Fibroblast of skin of back (primary cell): ENCODE results near the gene MYH9.
"Not testable (repeated sequence)": the region's sequence is repeated elsewhere in the genome, so short reads cannot be mapped to it uniquely, and the experiment has no call there.

ENCODE experiments used
- DNase-seq: peaks from one replicate; pipeline ENCODE4 v3.0.0-alpha.2; 2013

MYH9 gene

GRCh38 chr22:36289948-36290371, 97.8 kb downstream of the MYH9 start:
- not testable (repeated sequence) for DNase-seq

- DNase-seq: no peak
These were observed 98.3 kb downstream of the MYH9 start for GRCh38 chr22:36289406-36289870.

GRCh38 chr22:36288571-36289405, 99.0 kb downstream of the MYH9 start:
- no peak for DNase-seq

- no peak for DNase-seq
These were observed 99.8 kb downstream of the MYH9 start for GRCh38 chr22:36287881-36288515.

GRCh38 chr22:36286096-36286957, 101.4 kb downstream of the MYH9 start:
- DNase-seq: peak; percentile 67

- no peak for DNase-seq
These were observed 102.2 kb downstream of the MYH9 start for GRCh38 chr22:36285545-36285944.

GRCh38 chr22:36285017-36285416, 102.8 kb downstream of the MYH9 start:
- no peak for DNase-seq

- no peak for DNase-seq
These were observed 103.6 kb downstream of the MYH9 start for GRCh38 chr22:36284171-36284571.

GRCh38 chr22:36282328-36282831, 105.4 kb downstream of the MYH9 start:
- DNase-seq: no peak

GRCh38 chr22:36281781-36282327, 105.9 kb downstream of the MYH9 start:
- DNase-seq: no peak

GRCh38 chr22:36280379-36280778, 107.4 kb downstream of the MYH9 start:
- no peak for DNase-seq

GRCh38 chr22:36279219-36279666, 108.5 kb downstream of the MYH9 start:
- no peak for DNase-seq

GRCh38 chr22:36277482-36278291, 110.1 kb downstream of the MYH9 start:
- DNase-seq: peak; percentile 60

- DNase-seq: peak; percentile 40
These were observed 113.2 kb downstream of the MYH9 start for GRCh38 chr22:36274531-36274930.

- DNase-seq: not testable (repeated sequence)
These were observed 115.8 kb downstream of the MYH9 start for GRCh38 chr22:36271951-36272350.

- DNase-seq: not testable (repeated sequence)
These were observed 116.5 kb downstream of the MYH9 start for GRCh38 chr22:36271231-36271630.

GRCh38 chr22:36267896-36268485, 119.8 kb downstream of the MYH9 start:
- DNase-seq: no peak

GRCh38 chr22:36267058-36267457, 120.7 kb downstream of the MYH9 start:
- DNase-seq: no peak

GRCh38 chr22:36263886-36264664, 123.7 kb downstream of the MYH9 start:
- not testable (repeated sequence) for DNase-seq

- not testable (repeated sequence) for DNase-seq
These were observed 124.5 kb downstream of the MYH9 start for GRCh38 chr22:36263216-36263673.
